PC-9 (cell line): ENCODE measurements around the gene PXN. TPM values are rescaled to one million over a fixed set of nuclear protein-coding genes. Genes with fewer than 3 reads are reported as not detected.

Experiments
- BruUV-seq: library from RNA; stranded (reverse); fragments of 400-500 nt; replicated peaks from 2 replicates; lab custom pipeline; 2021; lab: Mats Ljungman, UMichigan
- CTCF ChIA-PET: fragments of 300-600 bp; sonication (Branson Sonifier 250); formaldehyde crosslinking; loops from one replicate; lab custom pipeline; 2022; ENCODE audit warnings: antibody characterized with exemption; lab: Charles Lee
- POLR2A ChIA-PET: fragments of 300-600 bp; sonication (Branson Sonifier 250); formaldehyde crosslinking; loops from one replicate; lab custom pipeline; 2022; ENCODE audit warnings: antibody characterized with exemption; ENCODE audit not compliant: unreplicated experiment; lab: Charles Lee
- DNase-seq, 2 experiments: peaks; one replicate each; pipeline versions ENCODE4 v3.0.0 to v3.0.0-alpha.2; 2015 to 2022; ENCODE audit warnings: mixed read lengths in 1 of 2
- H2AFZ ChIP-seq: fragments of 200-600 bp; sonication (generic); 2 replicates; pipeline ENCODE4 v1.8.1; 2017; ENCODE audit warnings: antibody characterized with exemption
- H3F3A ChIP-seq: fragments of 200-600 bp; sonication (generic); 2 replicates; pipeline ENCODE4 v1.8.1; 2017; ENCODE audit warnings: antibody characterized with exemption, mild to moderate bottlenecking, low read depth; ENCODE audit not compliant: insufficient read depth
- H3K27ac ChIP-seq: fragments of 200-600 bp; sonication (generic); 2 replicates; pipeline ENCODE4 v1.6.1; 2016; ENCODE audit warnings: mixed run types
- H3K27me3 ChIP-seq: fragments of 200-600 bp; sonication (generic); 2 replicates; pipeline ENCODE4 v1.6.1; 2016; ENCODE audit warnings: low read depth, mixed run types; ENCODE audit not compliant: insufficient read depth
- H3K36me3 ChIP-seq: fragments of 200-600 bp; sonication (generic); 2 replicates; pipeline ENCODE4 v1.6.1; 2016; ENCODE audit warnings: low read depth, mixed run types
- H3K4me1 ChIP-seq: fragments of 200-600 bp; sonication (generic); replicated peaks from 2 replicates; pipeline ENCODE4 v1.6.1; 2016; ENCODE audit warnings: mixed run types; ENCODE audit not compliant: insufficient read depth
- H3K4me2 ChIP-seq: fragments of 200-600 bp; sonication (generic); 2 replicates; pipeline ENCODE4 v1.6.1; 2017; ENCODE audit warnings: mixed run types
- H3K4me3 ChIP-seq: fragments of 200-600 bp; sonication (generic); 2 replicates; pipeline ENCODE4 v1.6.1; 2016; ENCODE audit warnings: mixed run types
- H3K79me2 ChIP-seq: fragments of 200-600 bp; sonication (generic); 2 replicates; pipeline ENCODE4 v1.6.1; 2017; ENCODE audit warnings: low read depth, mixed run types
- H3K9me2 ChIP-seq: fragments of 200-600 bp; sonication (generic); 2 replicates; pipeline ENCODE4 v1.8.1; 2017; ENCODE audit warnings: mild to moderate bottlenecking; ENCODE audit not compliant: insufficient read depth
- H3K9me3 ChIP-seq: fragments of 200-600 bp; sonication (generic); 2 replicates; pipeline ENCODE4 v1.8.1; 2016; ENCODE audit warnings: low read depth; ENCODE audit not compliant: insufficient read depth
- H4K20me1 ChIP-seq: fragments of 200-600 bp; sonication (generic); 2 replicates; pipeline ENCODE4 v1.8.1; 2017; ENCODE audit not compliant: insufficient read depth
- EZH2 ChIP-seq: fragments of 200-600 bp; sonication (generic); IDR thresholded peaks from 2 replicates; pipeline ENCODE4 v1.8.0; 2017; ENCODE audit warnings: antibody characterized with exemption, low read depth
- intact Hi-C: fragments of 100-400 bp; cut with micrococcal nuclease; formaldehyde crosslinking; loops from one replicate; pipeline ENCODE4 v1.10.0; 2022; ENCODE audit not compliant: unreplicated experiment
- total RNA-seq: library from RNA; stranded (reverse); gene quantifications from 2 replicates; pipeline ENCODE4 v1.2.3, GENCODE V29; 2021
- TF ChIP-seq, protein P1 (sequence below): fragments of 200-600 bp; sonication (generic); conservative IDR thresholded peaks from 2 replicates; pipeline ENCODE4 v1.6.1; 2017; ENCODE audit warnings: mixed run types, antibody characterized with exemption, mild to moderate bottlenecking, moderate library complexity

PXN gene
- total RNA-seq, 1 experiment from 2014 or later, result 218 TPM

DNA sequence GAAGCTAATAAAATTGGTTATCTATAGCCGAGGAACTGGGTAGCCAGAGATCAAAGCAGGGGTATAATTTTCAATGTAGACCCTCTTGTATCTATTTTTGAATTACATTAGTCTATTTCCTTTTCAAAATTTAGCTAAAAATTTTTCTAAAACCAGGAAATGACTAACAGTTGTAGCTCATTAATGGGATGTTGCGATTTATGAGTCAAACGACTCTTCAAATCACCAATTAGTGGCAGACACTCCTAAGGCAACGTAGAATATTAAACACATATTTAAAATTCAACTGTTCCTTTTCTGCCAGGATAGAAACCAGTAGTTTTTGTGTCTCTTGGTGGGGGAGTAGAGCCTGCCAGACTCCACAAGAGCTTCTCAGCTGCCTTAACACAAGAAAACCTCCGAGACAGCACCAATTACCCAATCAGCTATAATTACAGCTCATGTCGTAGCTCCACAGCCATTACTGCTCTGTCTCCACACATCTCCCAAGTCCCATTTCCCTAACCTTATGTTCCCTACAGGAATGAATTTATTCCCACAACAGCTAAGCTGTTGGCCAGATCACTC is 97.9 kb downstream of the PXN start:
- no peak overlapping the region for H3K4me3 ChIP-seq
- no peak overlapping the region for H3K4me2 ChIP-seq
- no peaks in the 10 kb centered on the region for H3K36me3 ChIP-seq
- H4K20me1 ChIP-seq, result no peaks in the 10 kb centered on the region
- ChIA-PET POLR2A (interaction anchor here (0.6 to 0.7 kb wide), 2 partner anchors 25 to 145 kb away, joined by 3 to 10 read pairs; no protein-coding TSS in a partner anchor), CTCF (interaction anchor here (0.6 kb wide), 3 partner anchors 98 to 328 kb away, joined by 3 to 11 read pairs (median 5); partner anchors contain the start of genes DYNLL1 and PXN)
- H3F3A ChIP-seq, result no peaks in the 10 kb centered on the region
- no peak overlapping the region for H3K27ac ChIP-seq
- H3K9me2 ChIP-seq, result no peaks in the 10 kb centered on the region
- no peaks in the 10 kb centered on the region for H3K4me1 ChIP-seq
- no peak for DNase-seq
- no peaks in the 10 kb centered on the region for H3K27me3 ChIP-seq
- TF ChIP-seq, protein P1, sequence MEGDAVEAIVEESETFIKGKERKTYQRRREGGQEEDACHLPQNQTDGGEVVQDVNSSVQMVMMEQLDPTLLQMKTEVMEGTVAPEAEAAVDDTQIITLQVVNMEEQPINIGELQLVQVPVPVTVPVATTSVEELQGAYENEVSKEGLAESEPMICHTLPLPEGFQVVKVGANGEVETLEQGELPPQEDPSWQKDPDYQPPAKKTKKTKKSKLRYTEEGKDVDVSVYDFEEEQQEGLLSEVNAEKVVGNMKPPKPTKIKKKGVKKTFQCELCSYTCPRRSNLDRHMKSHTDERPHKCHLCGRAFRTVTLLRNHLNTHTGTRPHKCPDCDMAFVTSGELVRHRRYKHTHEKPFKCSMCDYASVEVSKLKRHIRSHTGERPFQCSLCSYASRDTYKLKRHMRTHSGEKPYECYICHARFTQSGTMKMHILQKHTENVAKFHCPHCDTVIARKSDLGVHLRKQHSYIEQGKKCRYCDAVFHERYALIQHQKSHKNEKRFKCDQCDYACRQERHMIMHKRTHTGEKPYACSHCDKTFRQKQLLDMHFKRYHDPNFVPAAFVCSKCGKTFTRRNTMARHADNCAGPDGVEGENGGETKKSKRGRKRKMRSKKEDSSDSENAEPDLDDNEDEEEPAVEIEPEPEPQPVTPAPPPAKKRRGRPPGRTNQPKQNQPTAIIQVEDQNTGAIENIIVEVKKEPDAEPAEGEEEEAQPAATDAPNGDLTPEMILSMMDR, result no peak
- TF ChIP-seq EZH2, result no peak
- H3K79me2 ChIP-seq, result no peaks in the 10 kb centered on the region
- no TSS peak for BruUV-seq
- H3K9me3 ChIP-seq, result no peaks in the 10 kb centered on the region
- intact Hi-C loops, result no loop called here
- H2AFZ ChIP-seq, result no peak overlapping the region

DNA sequence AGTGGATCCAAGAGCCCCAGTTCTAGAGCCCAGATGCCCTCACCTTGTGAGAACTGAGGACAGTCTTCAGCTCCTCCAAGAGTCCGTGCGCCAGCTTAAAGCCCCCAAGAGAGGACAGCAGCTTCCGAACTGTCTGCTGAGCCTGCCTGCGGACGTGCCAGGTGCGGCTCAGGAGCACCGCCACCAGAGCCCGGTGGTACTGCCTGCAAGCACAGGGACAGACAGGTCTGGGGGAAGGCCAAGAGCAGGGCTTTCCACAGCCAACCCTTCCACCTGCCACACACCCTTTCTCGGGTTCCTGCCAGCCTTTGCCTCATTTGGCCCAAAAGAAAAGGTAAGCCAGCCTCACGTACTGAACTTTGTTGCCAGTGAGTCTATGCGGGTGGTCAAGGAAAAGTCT is 101.2 kb downstream of the PXN start:
- no peak for TF ChIP-seq EZH2
- TF ChIP-seq, protein P1, result no peak
- POLR2A ChIA-PET, result interaction anchor here (0.8 kb wide), 1 partner anchor 37 kb away, joined by 6 read pairs; the partner anchor contains the start of gene RPLP0
- CTCF ChIA-PET, result no interaction called here

DNA sequence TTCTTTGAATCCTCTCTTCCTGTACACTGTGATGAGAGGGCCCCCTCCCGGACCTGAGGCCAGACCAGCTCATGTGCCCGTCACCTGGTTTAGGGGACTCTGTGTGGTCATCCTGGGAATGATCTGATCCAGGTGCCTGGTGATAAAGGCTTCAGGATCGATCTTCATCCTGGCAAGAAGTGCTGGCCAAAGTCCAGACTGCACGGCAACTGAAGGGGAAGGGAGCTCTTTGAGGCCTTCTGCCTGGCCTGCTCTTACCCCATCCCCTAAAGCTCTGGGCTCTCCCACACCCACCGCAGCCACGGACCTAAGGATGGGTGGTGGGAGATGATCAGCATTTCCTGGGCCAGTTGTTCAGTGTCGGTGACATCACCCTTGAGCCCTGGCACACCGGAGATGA is 102.8 kb downstream of the PXN start:
- intact Hi-C loops, result no loop called here
- no peak overlapping the region for H3K27ac ChIP-seq
- H3K36me3 ChIP-seq, result no peaks in the 10 kb centered on the region
- no peak overlapping the region for H2AFZ ChIP-seq
- no peaks in the 10 kb centered on the region for H3K79me2 ChIP-seq
- H3K4me1 ChIP-seq, result no peaks in the 10 kb centered on the region
- H3F3A ChIP-seq, result no peaks in the 10 kb centered on the region
- ChIA-PET CTCF (no interaction called here), POLR2A (no interaction called here)
- no peaks in the 10 kb centered on the region for H4K20me1 ChIP-seq
- no TSS peak for BruUV-seq
- H3K4me2 ChIP-seq, result no peak overlapping the region
- TF ChIP-seq, protein P1, result no peak
- TF ChIP-seq EZH2, result no peak
- H3K27me3 ChIP-seq, result no peaks in the 10 kb centered on the region
- H3K4me3 ChIP-seq, result no peak overlapping the region
- DNase-seq, result no peak
- no peaks in the 10 kb centered on the region for H3K9me3 ChIP-seq
- H3K9me2 ChIP-seq, result no peaks in the 10 kb centered on the region

More for the DNA sequence above, 101.2 kb downstream of the PXN start:
- Histone ChIP-seq H3K4me3 (no peak overlapping the region), H3K9me3 (no peaks in the 10 kb centered on the region), H3K4me1 (no peaks in the 10 kb centered on the region), H3K4me2 (no peak overlapping the region), H3F3A (no peaks in the 10 kb centered on the region), H3K36me3 (no peaks in the 10 kb centered on the region), H3K79me2 (no peaks in the 10 kb centered on the region), H3K9me2 (no peaks in the 10 kb centered on the region), H3K27ac (no peak overlapping the region), H2AFZ (no peak overlapping the region), H3K27me3 (no peaks in the 10 kb centered on the region), H4K20me1 (no peaks in the 10 kb centered on the region)
- intact Hi-C loops, result no loop called here
- DNase-seq, result no peak
- BruUV-seq, result no TSS peak
